ENCODE results near the gene TPRG1. TPM values are rescaled to one million over a fixed set of nuclear protein-coding genes. Genes with fewer than 3 reads are reported as not detected.

The TPRG1 gene
- total and polyA plus RNA-seq, 2 donors (not counting 3 experiments of a cell fraction or from before 2014, with no cell fraction given), result 0.30 TPM; not detected in 1

DNA sequence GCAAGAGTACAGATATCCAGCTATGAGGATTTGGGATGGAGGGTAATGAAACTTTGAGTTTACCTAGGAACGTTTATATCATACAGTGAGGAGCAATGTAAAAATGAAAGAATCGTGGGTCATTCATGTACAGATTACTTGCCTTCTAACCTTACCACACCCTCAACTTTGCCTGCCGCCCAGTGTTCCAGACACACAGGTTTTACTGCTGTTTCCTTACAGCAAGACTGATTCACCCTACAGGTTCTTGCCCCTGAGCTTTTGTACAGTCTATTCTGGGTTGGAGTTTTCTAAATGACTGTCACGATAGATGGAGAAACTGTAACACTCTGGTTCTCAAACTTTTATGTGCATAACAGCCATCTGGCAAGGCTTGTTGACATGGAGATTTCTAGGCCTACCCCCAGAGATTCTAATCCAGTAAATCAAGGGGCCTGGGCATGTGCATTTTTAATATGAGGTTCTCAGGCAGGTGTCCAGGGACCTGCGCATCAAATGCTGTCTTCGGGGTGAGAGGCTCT is 6.6 kb upstream of the TPRG1 start:
- DNase-seq (ENCODE audit: low read depth, low spot score) (no peak), FAIRE-seq (no peak)
- Histone ChIP-seq H3K9ac (replicated peaks; ENCODE audit: extremely low read depth, insufficient read depth, low read length) (no peak overlapping the region), H3K9me3 (replicated peaks; ENCODE audit: control insufficient read depth, insufficient read depth, low read length) (no peaks in the 10 kb centered on the region), H2AFZ (ENCODE audit: low read depth, low read length) (no peak overlapping the region), H3K36me3 (ENCODE audit: control insufficient read depth in 2 of 2, extremely low read depth in 1 of 2, insufficient read depth in 2 of 2, low read length in 2 of 2) (no peaks in the 10 kb centered on the region), H3K27ac (ENCODE audit: insufficient read depth, low read depth, low read length) (no peak overlapping the region), H3K79me2 (ENCODE audit: control insufficient read depth, insufficient read depth, low read length) (no peaks in the 10 kb centered on the region), H3K9me1 (replicated peaks; ENCODE audit: control insufficient read depth, extremely low read depth, insufficient read depth, low read length) (no peaks in the 10 kb centered on the region), H3K4me3 (replicated peaks in 1 of 3; ENCODE audit: insufficient read depth in 1 of 3, low read depth in 1 of 3, low read length in 3 of 3) (no peak overlapping the region), H3K4me1 (ENCODE audit: control insufficient read depth, extremely low read depth, insufficient read depth, low read length) (no peaks in the 10 kb centered on the region), H4K20me1 (replicated peaks; ENCODE audit: control insufficient read depth, extremely low read depth, insufficient read depth, low read length) (no peaks in the 10 kb centered on the region), H3K27me3 (ENCODE audit: control insufficient read depth in 2 of 2, insufficient read depth in 2 of 2, low read length in 2 of 2) (no peaks in the 10 kb centered on the region), H3K4me2 (ENCODE audit: insufficient read depth, low read length) (no peak overlapping the region)
- dilution Hi-C loops (cut with MboI; ENCODE audit: extremely low pct_ligation_motif_present, low sequenced_read_pairs), result no loop called here
- intact Hi-C loops (cut with micrococcal nuclease), result no loop called here
- ChIA-PET POLR2A (no interaction called here), CTCF (interaction anchor here (1.1 kb wide), 1 partner anchor 132 kb away, joined by 3 read pairs; no protein-coding TSS in a partner anchor)
- no TSS peak for BruUV-seq (replicated peaks)
- TF ChIP-seq POLR2A (IDR thresholded peaks at IDR 0.05; ENCODE audit: low read depth, low read length), result no peak
- no peak for TF ChIP-seq POLR2AphosphoS5 (IDR thresholded peaks at IDR 0.05; ENCODE audit: insufficient read depth, low read depth, low read length)
- TF ChIP-seq EZH2 (IDR thresholded peaks at IDR 0.05; ENCODE audit: borderline replicate concordance, low read depth, low read length, severe bottlenecking), result no peak
- no peak for TF ChIP-seq MAX (IDR thresholded peaks at IDR 0.05; ENCODE audit: insufficient read depth, insufficient read length)
- TF ChIP-seq JUN (IDR thresholded peaks at IDR 0.05; ENCODE audit: borderline replicate concordance, insufficient read depth, insufficient read length, low read depth), result no peak
- no peak for TF ChIP-seq FOS (IDR thresholded peaks at IDR 0.05; ENCODE audit: borderline replicate concordance, insufficient read depth, low read length)
- TF ChIP-seq, protein P1, sequence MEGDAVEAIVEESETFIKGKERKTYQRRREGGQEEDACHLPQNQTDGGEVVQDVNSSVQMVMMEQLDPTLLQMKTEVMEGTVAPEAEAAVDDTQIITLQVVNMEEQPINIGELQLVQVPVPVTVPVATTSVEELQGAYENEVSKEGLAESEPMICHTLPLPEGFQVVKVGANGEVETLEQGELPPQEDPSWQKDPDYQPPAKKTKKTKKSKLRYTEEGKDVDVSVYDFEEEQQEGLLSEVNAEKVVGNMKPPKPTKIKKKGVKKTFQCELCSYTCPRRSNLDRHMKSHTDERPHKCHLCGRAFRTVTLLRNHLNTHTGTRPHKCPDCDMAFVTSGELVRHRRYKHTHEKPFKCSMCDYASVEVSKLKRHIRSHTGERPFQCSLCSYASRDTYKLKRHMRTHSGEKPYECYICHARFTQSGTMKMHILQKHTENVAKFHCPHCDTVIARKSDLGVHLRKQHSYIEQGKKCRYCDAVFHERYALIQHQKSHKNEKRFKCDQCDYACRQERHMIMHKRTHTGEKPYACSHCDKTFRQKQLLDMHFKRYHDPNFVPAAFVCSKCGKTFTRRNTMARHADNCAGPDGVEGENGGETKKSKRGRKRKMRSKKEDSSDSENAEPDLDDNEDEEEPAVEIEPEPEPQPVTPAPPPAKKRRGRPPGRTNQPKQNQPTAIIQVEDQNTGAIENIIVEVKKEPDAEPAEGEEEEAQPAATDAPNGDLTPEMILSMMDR (IDR thresholded peaks at IDR 0.05; ENCODE audit: extremely low read depth in 1 of 2, insufficient read depth in 1 of 2, low read depth in 1 of 2, low read length in 2 of 2), result no peak
- no peak for TF ChIP-seq GATA2 (IDR thresholded peaks at IDR 0.05; ENCODE audit: insufficient read depth, insufficient read length, low read depth, low read length)
- no peak for TF ChIP-seq MYC (IDR thresholded peaks at IDR 0.05; ENCODE audit: low read depth, low read length)

Data from endothelial cell of umbilical vein (primary cell).